ENCODE measurements around the gene KIF26B.

DNA sequence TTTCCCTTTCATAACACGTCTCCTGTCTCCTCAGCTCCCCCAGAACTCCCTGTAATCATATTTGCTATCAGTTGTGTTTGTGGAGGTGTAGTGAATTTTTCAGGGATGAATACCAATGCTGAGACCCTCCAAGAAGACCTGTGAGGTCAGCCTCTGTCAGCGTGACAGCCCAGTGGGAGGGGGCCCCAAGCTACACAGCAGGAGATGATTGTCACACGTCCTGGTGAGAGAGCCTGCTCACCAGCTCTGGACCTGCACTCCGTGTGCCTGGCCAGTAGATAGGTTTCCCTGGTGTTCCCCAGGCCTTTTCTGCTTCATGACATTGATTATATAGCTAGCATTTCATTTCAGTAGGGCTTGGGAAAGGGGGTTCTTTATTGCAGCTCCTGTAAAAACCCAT is 421.5 kb downstream of the KIF26B start:
- TF ChIP-seq POLR2A (IDR thresholded peaks at IDR 0.05), result no peak
- no peak for TF ChIP-seq CTCF (IDR thresholded peaks at IDR 0.05)
